Type B pancreatic cell (in vitro differentiated cells): ENCODE results near the gene PLD5. TPM values are rescaled to one million over a fixed set of nuclear protein-coding genes. Genes with fewer than 3 reads are reported as not detected.

Experiments
- DNase-seq: peaks from one replicate; pipeline ENCODE4 v3.0.0; 2021; ENCODE audit warnings: mixed read lengths; ENCODE audit not compliant: unreplicated experiment; ENCODE audit errors: extremely low spot score
- H3K27ac Mint-ChIP-seq: 2 replicates; pipeline ENCODE4 v1.8.0; 2021; ENCODE audit warnings: mild to moderate bottlenecking, mixed read lengths
- H3K27me3 Mint-ChIP-seq: 2 replicates; pipeline ENCODE4 v1.8.0; 2021; ENCODE audit warnings: mixed read lengths
- H3K36me3 Mint-ChIP-seq: 2 replicates; pipeline ENCODE4 v1.8.0; 2021; ENCODE audit warnings: mixed read lengths
- H3K4me1 Mint-ChIP-seq: one replicate; pipeline ENCODE4 v1.8.0; 2021; ENCODE audit warnings: mixed read lengths; ENCODE audit not compliant: unreplicated experiment
- H3K4me3 Mint-ChIP-seq: 2 replicates; pipeline ENCODE4 v1.8.0; 2021; ENCODE audit warnings: mild to moderate bottlenecking, mixed read lengths
- H3K9me3 Mint-ChIP-seq: 2 replicates; pipeline ENCODE4 v1.8.0; 2021; ENCODE audit warnings: mixed read lengths
- CTCF ChIP-seq: fragments of 200-600 bp; sonication (generic); conservative IDR thresholded peaks from 2 replicates; pipeline ENCODE4 v1.5.0; 2021; ENCODE audit warnings: antibody characterized with exemption, mild to moderate bottlenecking
- total RNA-seq: library from RNA; stranded (reverse); gene quantifications from 2 replicates; pipeline ENCODE4 v1.2.1, GENCODE V29; 2021; ENCODE audit warnings: low replicate concordance

Gene PLD5
- total RNA-seq, 1 donor from 2014 or later = 2.6 TPM

- Mint-ChIP-seq H3K9me3 (peaks cover 16% of the 10 kb centered on the region), H3K27ac (no peak overlapping the region), H3K27me3 (peaks cover 38% of the 10 kb centered on the region), H3K36me3 (peaks cover 4% of the 10 kb centered on the region), H3K4me1 (peaks cover 33% of the 10 kb centered on the region), H3K4me3 (no peak overlapping the region)
- DNase-seq = no peak
- no peak for TF ChIP-seq CTCF
Measured at GRCh38 chr1:242431786-242432185, 92.7 kb downstream of the PLD5 start.

- Mint-ChIP-seq H3K9me3 (peaks cover 16% of the 10 kb centered on the region), H3K4me3 (no peak overlapping the region), H3K27me3 (peaks cover 34% of the 10 kb centered on the region), H3K4me1 (peaks cover 31% of the 10 kb centered on the region), H3K36me3 (peaks cover 4% of the 10 kb centered on the region), H3K27ac (no peak overlapping the region)
- TF ChIP-seq CTCF = no peak
- DNase-seq = no peak
Measured at GRCh38 chr1:242430956-242431355, 93.5 kb downstream of the PLD5 start.

GRCh38 chr1:242428399-242429190 lies 95.9 kb downstream of the PLD5 start:
- Mint-ChIP-seq H3K4me3 (no peak overlapping the region), H3K4me1 (peaks cover 18% of the 10 kb centered on the region), H3K36me3 (peaks cover 4% of the 10 kb centered on the region), H3K27me3 (peaks cover 29% of the 10 kb centered on the region), H3K27ac (no peak overlapping the region), H3K9me3 (peaks cover 16% of the 10 kb centered on the region)
- DNase-seq = no peak
- no peak for TF ChIP-seq CTCF

GRCh38 chr1:242427519-242427918 lies 97.0 kb downstream of the PLD5 start:
- no peak overlapping the region for H3K4me3 Mint-ChIP-seq
- TF ChIP-seq CTCF = no peak
- H3K27ac Mint-ChIP-seq = peak overlapping the region; percentile 11
- peaks cover 16% of the 10 kb centered on the region for H3K9me3 Mint-ChIP-seq
- DNase-seq = no peak
- peaks cover 31% of the 10 kb centered on the region for H3K27me3 Mint-ChIP-seq
- H3K4me1 Mint-ChIP-seq = peaks cover 18% of the 10 kb centered on the region
- peaks cover 4% of the 10 kb centered on the region for H3K36me3 Mint-ChIP-seq

GRCh38 chr1:242426271-242426905 lies 98.1 kb downstream of the PLD5 start:
- TF ChIP-seq CTCF = no peak
- no peak overlapping the region for H3K4me3 Mint-ChIP-seq
- peaks cover 9% of the 10 kb centered on the region for H3K9me3 Mint-ChIP-seq
- H3K27me3 Mint-ChIP-seq = peaks cover 24% of the 10 kb centered on the region
- no peaks in the 10 kb centered on the region for H3K36me3 Mint-ChIP-seq
- H3K27ac Mint-ChIP-seq = no peak overlapping the region
- peaks cover 18% of the 10 kb centered on the region for H3K4me1 Mint-ChIP-seq
- DNase-seq = no peak
